GM03348 (cell line): Measurements from ENCODE around the gene GATA3.

Experiments used
- DNase-seq: peaks from one replicate; pipeline ENCODE4 v3.0.0; 2012; ENCODE audit warnings: low spot score

Gene GATA3

GRCh38 chr10:8051109-8051821, 3.2 kb upstream of the GATA3 start:
- no peak for DNase-seq

GRCh38 chr10:8051851-8052257, 2.6 kb upstream of the GATA3 start:
- no peak for DNase-seq

- DNase-seq = no peak
These were observed 2.0 kb upstream of the GATA3 start for GRCh38 chr10:8052341-8052955.

- no peak for DNase-seq
These were observed 1.5 kb upstream of the GATA3 start for GRCh38 chr10:8052956-8053445.

- peak; percentile 99 for DNase-seq
These were observed 843 bp upstream of the GATA3 start for GRCh38 chr10:8053446-8054243.

GRCh38 chr10:8054244-8054493, 319 bp upstream of the GATA3 start:
- peak; percentile 53 for DNase-seq

- DNase-seq = no peak
These were observed 1.2 kb downstream of the GATA3 start for GRCh38 chr10:8055420-8056349.

- no peak for DNase-seq
These were observed 1.9 kb downstream of the GATA3 start for GRCh38 chr10:8056378-8056777.

GRCh38 chr10:8056871-8057331, 2.4 kb downstream of the GATA3 start:
- DNase-seq = no peak

- DNase-seq = no peak
These were observed 3.3 kb downstream of the GATA3 start for GRCh38 chr10:8057636-8058273.

- DNase-seq = no peak
These were observed 4.0 kb downstream of the GATA3 start for GRCh38 chr10:8058274-8059111.

- DNase-seq = no peak
These were observed 4.9 kb downstream of the GATA3 start for GRCh38 chr10:8059191-8059936.

GRCh38 chr10:8060010-8060703, 5.7 kb downstream of the GATA3 start:
- no peak for DNase-seq

GRCh38 chr10:8060704-8061121, 6.2 kb downstream of the GATA3 start:
- no peak for DNase-seq

GRCh38 chr10:8061274-8062211, 7.1 kb downstream of the GATA3 start:
- DNase-seq = no peak

- no peak for DNase-seq
These were observed 8.8 kb downstream of the GATA3 start for GRCh38 chr10:8063128-8063908.

GRCh38 chr10:8063935-8064334, 9.4 kb downstream of the GATA3 start:
- DNase-seq = no peak
